DMS53 treated with DMSO at 0.1 percent for 48 hours (cell line): Measurements from ENCODE around the gene HAT1.
A peak's percentile ranks its signal among the peaks of the same experiment; 100 is the strongest.
"Not testable (repeated sequence)": the region's sequence is repeated elsewhere in the genome, so short reads cannot be mapped to it uniquely, and the experiment has no call there.

ENCODE experiments used
- DNase-seq: peaks from one replicate; lab custom pipeline; 2025; ENCODE audit not compliant: unreplicated experiment; lab: John Stamatoyannopoulos, UW

The HAT1 gene

DNA sequence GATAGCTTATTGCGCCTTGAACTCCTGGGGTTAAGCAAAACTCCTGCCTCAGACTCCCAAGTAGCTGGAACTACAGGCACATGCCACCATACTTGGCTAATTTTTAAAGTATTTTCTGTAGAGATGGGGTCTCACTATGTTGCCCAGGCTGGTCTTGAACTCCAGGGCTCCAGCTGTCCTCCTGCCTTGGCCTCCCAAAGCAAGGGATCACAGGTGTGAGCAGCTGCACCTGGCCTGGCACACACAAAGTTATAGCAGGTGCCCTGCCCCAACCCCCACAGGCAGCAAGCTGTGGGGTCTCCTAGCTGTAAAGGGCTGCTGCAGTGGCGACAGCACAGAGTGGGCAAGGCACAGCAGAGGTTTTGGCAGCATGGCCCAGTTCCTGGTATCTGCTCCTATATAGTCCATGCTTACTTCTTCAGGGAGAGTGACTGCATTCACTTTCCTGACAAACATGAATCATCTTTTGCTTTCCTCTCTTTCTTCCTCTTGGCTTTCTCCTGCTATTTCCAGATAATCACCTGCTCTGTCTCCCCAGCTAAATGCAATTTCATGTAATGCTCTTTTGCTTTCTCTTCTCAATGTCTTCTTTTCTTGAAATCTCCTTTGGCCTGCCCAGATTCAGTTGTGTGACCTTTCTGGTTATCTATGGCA is 50.2 kb downstream of the HAT1 start:
- no peak for DNase-seq

DNA sequence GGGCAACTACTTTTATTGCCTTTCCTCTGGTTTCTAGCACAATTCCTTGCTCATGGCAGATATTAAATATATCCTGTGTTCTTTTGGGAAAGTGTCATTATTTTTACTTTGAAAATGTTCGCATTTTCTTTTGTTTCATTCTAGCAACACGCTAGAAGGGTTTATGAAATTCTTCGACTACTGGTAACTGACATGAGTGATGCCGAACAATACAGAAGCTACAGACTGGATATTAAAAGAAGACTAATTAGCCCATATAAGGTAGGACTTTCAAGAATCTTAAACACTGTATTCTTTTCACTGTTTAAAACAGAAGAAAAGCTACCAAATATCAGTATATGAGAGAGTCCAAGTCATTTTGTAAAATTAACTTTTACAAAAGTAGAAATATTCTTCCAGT is 56.8 kb downstream of the HAT1 start:
- no peak for DNase-seq

DNA sequence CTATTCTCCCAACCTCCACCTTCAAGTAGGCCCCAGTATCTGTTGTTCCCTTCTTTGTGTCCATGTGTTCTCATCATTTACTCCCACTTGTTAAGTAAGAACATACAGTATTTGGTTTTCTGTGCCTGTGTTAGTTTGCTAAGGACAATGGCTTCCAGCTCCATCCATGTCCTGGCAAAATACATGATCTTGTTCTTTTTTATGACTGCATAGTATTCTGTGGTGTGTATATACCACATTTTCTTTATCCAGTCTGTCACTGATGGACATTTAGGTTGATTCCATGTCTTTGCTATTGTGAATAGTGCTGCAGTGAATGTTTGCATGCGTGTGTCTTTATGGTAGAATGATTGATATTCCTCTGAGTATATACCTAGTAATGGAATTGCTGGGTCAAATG is 61.7 kb downstream of the HAT1 start:
- not testable (repeated sequence) for DNase-seq

DNA sequence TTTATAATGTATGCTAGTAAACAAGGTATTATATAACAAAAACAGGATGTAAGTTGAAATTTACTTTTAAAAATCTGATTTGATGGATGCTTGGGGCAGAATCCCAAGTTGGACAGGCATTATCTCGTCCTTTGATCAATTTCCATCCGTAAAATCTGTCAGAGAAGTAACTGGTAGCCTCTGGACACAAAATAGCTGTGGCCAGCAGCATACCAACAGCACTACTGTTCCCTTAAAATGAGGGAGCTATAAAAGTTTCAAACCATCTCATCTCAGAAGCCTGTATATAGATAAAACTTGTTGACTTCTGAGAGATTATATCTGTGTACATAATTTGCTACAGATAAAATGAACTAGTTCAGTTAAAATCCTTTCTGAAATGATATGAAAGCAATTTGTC is 62.8 kb downstream of the HAT1 start:
- no peak for DNase-seq

DNA sequence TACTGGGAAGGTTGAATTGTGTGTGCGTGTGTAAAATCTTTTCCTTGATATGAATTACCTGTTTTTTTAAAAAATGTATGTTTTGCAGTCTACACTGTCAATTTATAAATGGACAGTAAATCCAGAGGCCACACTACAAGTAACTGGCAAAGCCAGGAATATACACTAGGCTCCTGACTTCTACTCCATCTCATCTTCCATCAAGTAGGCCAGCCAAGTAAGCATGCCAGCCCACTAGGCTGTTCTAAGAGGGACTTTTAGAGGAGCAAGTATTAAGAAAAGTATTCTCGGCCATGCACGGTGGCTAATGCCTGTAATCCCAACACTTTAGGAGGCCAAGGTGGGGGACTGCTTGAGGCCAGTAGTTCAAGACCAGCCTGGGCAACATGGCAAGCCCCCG is 64.5 kb downstream of the HAT1 start:
- DNase-seq, result no peak

DNA sequence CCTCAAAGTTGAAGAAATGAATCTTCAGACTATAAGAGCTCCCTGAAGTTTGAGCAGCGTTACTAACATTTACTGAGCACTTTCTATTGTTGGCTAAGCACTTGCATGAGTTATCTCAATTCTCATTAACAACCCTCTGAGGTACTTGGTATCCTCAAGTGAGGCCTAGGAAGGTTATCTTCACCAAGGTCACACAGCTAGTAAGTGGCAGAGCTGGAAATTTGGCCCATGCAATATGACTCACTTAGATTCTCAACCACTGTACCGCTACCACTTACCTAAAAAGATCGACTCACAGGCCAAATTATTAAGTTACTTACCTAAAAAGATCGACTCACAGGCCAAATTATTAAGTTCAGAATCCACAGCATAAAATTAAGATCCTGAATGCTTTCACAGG is 68.8 kb downstream of the HAT1 start:
- DNase-seq, result no peak

DNA sequence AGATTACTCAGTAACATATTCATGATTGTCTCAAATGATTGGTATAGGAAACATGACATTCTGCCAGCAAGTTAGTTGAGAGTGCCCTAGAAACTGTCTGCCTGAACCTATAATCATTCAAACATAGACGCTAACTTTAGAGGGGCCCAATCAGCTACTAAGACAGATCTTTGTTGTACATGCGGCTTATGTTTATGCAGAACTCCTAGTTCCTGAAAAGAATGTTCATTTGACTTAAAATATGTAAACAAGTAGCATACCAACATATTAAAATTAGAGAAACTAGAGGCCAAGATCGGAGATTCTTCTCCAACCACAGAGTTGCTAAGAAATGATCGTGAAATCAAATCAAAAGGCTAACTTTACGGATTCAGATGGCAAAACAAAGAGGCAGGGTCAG is 73.3 kb downstream of the HAT1 start:
- no peak for DNase-seq

DNA sequence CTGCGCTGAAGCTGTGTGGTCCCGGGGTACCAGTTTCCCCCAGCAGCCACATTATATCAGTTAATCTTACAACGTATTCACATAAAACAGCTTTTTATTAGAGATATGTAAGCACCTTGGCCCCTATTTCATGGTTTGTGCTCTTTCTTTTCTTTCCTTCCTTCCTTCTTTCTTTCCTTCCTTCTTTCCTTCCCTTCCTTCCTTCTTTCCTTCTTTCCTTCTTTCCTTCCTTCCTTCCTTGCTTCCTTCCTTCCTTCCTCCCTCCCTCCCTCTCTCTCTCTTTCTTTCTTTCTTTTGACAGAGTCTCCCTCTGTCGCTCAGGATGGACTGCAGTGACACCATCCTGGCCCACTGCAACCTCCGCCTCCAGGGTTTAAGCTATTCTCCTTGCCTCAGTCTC is 73.8 kb downstream of the HAT1 start:
- no peak for DNase-seq

DNA sequence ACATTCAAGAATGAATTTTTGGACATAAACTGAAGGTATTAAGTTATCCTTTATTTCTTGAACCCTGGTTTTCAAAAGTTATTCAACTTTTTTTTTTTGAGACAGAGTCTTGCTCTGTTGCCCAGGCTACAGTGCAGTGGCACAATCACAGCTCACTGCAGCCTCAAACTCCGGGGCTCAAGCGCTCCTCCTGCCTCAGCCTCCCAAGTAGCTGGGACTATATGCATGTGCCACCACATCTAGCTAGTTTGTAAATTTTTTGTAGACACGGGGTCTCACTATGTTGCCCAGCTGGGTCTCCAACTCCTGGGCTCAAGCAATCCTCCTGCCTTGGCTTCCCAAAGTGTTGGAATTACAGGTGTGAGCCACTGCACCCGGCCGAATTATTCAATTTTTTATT is 74.8 kb downstream of the HAT1 start:
- not testable (repeated sequence) for DNase-seq

DNA sequence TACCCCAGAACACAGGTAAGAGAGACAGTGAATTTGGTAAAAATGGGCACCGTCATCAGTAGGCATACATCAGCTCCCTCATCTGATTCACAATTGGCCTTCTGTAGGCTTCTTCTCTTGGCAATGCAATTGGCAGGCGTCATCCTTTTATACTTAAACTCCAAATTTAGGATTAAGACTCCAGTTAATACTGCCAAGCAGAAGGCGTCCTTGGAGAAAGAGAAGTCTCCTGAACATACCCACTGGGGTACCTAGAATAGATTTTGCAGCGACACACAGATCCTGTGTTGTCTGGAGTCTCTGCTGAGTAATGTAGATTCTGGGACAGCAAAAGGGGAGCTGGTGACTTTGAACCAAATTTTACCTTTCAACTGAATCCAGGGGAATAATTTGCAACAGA is 76.9 kb downstream of the HAT1 start:
- no peak for DNase-seq

DNA sequence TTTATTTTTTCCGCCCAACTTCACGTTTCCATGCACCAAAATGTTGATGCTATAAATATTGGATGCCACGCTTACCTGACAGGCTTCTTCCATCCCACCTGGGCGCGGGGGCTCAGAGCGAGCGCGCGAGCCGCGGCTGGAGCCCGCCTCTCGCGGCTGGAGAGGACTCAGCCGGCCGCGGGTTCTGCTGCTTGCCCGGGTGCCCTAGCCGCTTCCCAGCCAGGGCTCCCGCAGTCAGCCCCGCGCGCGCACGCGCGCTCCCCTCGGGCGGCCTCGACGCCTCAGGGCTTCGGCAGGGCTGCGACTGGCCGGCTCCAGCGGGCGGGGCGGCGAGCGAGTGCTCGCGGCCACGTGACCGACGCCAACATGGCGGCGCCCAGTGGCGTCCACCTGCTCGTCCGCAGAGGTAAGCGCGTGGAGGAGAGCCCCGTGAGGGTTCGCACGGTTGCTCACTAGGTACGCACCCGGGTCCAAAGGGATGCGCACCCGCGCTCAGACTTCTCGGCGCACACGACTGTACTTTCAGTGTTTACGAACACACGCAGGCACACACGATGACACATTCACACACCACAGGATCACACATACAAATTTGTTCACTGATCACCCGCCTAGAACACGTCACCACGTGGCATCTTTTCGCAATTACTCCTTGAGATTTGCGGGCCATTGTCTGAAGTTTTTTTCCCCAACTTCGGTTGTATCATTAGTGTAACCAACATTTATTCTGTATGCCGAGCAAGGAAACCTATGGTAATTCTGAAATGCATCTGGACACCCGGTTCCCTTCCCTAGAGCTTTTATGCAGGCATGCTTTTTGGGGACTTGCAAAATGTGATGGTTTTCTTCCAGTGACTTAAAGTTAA is 77.6 kb downstream of the HAT1 start, which contains the start of gene METAP1D:
METAP1D (plus strand) TSS at position 350 of the 866 bp plus-strand sequence; CDS start at position 367, 17 bp downstream.
- DNase-seq, result peak; percentile 95

DNA sequence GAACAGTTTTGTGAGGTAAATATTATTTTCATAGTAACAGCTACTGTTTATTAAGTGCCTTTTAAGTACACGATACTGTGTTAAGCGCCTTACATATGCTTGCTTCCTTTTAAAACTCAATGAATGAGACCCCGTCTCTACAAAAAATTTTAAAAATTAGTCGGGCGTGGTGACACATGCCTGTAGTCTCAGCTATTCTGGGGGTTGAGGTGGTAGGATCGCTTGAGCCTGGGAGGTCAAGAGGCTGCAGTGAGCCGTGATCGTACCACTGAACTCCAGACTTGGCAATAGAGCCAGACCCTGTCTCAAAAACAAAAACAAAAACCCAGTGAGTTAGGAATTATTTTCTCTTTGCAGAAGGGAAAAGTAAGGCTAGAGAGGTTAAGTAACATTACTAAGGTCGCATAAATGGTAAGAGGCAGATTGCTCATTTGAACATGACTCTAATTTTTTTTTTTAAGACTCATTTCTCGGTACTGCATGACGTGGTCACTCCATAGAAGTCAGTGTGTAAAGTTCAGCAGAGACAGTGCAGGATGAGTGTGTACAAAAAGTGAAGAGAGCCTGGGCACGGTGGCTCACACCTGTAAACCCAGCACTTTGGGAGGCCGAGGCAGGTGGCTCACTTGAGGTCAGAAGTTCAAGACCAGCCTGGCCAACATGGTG is 78.6 kb downstream of the HAT1 start:
- DNase-seq, result no peak

DNA sequence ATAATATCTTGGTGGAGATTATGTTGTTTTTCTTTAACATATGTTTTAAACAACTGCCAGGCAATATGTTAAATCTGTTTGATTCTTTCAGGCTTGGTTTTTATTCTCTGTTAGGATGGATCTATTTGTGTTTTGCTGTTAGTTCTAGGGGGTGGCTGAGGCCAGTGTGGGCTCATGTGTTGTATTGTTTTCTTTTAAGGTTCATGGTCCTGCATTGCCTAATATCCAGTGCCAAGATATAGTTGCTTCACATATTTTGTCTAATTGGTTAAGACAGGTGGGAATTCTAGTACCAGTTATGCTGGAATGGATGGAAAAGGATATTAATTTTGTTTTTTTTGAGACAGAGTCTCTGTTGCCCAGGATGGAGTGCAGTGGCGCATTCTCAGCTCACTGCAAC is 85.1 kb downstream of the HAT1 start:
- no peak for DNase-seq

DNA sequence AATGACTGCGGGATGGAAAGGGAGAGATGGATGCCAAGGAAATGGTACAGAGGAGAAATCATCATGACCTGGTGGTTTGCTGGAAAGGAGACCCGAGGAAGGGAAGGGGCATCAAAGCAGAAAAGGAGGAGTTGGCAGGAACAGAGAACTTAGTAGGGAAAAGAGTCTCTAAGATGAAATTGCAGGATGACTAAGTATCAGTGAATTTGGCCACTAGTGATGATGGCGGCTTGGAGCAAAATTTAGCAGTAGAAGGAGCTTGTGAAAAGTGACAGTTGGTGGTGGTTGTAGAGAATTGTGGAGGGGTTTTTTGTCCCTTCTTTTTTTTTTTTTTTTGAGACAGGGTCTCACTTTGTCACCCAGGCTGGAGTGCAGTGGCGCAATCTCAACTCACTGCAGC is 87.6 kb downstream of the HAT1 start:
- DNase-seq, result no peak

DNA sequence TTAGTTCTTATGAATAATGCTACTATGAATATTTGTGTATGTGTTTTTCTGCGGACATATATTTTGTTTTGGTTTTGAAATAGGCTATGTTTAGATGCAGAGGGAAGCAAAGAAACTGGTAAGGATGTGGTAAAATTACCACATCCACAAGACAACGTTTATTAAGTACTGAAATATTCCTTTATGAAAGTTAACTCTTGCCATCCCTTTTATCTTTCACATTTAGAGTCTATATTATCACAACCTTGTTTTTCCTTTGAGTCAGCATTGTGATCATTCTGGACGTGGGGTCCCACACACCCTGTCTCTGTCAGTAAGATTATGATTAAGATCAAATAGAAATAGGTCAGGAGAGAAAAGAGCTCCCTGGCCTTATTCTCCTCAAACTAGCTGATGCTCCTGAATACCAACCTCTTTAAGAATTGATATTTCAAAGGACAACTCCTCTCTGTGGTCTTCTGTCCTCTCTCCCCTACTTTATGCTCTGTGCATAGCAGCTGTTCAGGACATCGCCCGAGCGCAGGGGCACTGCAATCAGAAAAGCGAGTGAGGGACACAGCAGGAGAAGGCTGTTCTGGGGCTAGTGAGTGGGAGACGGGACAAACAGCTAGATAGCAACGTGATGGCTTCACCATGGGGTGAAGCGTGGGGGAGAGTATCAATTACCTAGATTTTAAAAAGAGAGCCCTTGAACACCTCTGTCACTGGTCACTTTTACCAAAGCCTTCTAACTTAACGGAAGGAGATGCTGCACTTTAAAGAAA is 89.7 kb downstream of the HAT1 start:
- DNase-seq, result no peak

DNA sequence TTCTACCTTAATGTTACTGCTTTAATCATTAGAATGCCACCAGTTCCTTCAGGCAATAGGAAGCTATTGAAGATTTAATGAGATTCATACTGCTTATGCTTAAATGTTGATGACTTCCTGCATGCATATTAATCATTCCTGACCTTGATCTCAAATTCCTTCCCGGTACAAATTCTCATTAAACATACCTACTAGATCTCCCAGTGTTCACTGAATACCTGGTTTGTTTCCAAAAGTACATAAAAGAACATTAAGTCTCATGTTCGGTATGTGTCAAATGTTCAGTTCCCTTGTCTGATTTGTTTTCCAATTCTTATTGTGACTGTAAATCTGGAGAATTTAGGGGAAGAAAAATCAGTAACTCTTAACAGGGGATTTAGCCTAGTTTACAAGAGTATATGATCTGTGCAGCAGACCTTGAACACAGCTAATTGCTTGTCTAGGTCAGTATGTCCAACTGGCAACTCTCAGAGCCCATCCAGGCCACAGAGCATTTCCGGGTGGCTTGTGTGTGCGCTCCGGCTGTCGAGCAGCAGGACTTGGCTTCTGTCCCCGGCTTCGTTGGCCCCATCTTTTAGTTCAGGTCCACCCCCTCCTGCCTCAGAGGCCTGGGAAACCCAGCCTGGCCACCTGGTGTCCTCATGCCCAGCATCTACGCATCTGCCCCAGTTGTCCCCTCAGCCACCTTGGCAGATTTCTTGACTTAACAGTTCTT is 90.6 kb downstream of the HAT1 start:
- no peak for DNase-seq

DNA sequence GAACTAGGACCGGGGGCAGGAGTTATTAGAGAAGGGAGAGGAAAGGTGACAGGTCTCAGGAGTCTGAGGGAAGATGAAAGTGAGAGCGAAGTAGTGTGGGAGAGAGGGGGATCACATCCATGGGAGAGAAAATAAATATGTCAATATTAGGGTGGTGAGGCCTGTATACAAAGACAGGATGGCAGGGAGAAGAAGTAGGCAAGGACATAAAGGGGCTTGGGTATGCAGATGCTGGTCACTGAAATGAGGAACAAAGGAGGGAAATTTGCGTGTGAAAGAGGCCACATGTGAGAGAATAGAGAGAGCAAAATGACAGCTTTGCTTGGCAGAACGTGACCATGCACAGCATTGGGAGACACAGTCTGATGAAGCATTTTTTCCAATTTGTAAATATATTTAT is 91.1 kb downstream of the HAT1 start:
- DNase-seq, result no peak

DNA sequence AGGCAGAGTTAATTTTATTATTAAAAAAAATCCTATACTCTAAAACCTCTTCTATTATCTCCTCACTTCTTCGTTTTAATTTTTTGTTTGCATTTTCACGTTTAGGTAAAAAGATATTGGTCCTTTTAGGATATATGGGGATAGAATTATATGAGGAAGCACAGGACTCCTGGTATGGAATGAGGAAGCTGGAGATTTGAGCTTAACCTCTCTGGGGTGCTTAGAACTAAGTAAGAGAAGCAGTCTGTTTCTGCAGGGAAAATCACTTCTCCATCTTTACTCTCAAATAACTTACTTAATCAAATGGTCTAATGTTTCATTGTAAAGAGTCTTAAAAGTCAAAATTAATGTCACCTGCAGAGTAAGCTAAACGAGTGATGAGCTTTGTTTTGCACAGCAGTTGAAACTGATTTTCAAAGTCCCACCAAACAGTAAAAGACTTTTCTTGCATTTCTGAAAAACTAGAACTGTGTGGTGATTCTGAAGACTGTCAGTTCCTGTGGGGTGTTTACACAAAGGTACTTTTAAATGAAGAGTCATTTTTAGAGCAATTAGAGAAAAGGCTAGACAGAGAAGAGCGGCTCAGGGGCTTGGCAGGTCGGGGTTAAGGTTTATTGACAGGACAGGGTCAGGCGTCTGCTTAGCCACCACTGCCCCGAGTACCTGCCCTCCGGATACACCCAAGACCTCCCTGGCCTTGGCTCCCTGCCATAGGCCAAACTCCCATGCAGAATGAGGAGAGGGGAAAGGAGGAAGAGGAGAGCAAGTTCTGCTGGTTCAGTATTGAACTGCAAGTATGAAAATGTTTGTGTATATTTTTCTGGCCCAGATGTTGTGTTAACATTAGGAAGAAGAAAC is 99.0 kb downstream of the HAT1 start:
- DNase-seq, result no peak

DNA sequence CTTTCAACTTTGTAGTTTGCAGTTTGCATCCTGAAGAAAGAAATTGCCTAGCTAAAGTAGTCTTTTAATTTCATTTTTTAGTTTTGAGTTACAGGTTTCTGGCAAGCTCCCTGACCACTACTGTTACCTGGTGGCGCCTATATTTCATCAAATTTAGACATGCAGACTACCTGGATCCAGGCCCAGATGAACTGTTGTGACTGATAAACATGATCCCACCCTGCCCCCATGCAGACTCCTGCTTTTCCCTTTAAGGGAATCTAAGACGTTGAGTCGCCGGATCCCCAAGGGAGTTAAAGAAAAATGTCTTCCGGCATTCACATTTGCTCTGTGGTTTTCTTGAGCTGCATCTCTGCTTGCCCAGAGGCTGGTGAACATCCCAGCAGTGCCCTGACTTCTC is 99.7 kb downstream of the HAT1 start:
- no peak for DNase-seq

DNA sequence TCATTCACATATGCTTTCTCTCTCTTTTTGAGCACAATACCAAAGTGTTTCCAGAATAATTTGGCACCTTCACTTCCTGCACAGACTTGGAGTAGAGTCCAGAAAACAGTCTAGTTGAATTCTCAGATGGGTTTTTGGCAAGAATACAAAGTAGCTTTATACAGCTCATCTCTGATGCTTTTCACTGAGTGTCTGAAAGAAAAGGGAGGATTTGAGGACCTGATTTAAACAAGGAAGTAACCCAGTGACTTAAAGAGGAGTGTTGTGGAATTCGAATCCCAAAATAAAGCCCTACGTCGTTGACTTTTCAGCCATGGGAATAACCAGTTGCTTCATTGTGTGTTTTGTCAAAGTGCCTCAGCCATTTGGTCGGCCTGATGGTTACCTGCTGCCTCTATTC is 109.3 kb downstream of the HAT1 start:
- DNase-seq, result no peak
